Fibroblast of upper back skin (primary cell): ENCODE data around the gene OR10R2.
"Not testable (repeated sequence)": the region's sequence is repeated elsewhere in the genome, so short reads cannot be mapped to it uniquely, and the experiment has no call there.

Source experiments
- DNase-seq: peaks from one replicate; pipeline ENCODE4 v3.0.0-alpha.2; 2013

Gene OR10R2, protein sequence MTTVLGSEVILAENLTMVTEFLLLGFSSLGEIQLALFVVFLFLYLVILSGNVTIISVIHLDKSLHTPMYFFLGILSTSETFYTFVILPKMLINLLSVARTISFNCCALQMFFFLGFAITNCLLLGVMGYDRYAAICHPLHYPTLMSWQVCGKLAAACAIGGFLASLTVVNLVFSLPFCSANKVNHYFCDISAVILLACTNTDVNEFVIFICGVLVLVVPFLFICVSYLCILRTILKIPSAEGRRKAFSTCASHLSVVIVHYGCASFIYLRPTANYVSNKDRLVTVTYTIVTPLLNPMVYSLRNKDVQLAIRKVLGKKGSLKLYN

DNA sequence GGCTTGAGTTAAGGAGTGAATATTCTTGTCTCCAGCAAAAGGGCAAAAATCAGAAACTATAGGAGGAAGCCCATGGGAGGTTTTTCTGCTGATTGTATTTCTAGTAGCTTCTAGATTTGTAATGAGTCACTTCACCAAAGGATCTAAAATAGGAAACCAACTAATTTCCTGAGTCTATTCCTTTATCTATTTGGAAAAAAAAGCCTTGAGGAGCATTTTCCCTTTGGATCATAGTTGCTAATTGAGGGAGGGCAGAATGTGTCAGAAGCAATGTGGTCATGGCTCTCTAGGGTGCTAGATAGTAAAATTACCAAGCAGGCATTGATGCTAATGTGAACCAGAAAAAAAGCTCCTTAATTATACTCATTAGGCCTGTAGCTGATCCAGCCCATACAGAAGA, at the start of gene OR10R2:
Gene OR10R2 (plus strand): TSS at position 301 of the 400 bp plus-strand sequence. CDS start 106 bp downstream, outside the sequence.
- no peak for DNase-seq

DNA sequence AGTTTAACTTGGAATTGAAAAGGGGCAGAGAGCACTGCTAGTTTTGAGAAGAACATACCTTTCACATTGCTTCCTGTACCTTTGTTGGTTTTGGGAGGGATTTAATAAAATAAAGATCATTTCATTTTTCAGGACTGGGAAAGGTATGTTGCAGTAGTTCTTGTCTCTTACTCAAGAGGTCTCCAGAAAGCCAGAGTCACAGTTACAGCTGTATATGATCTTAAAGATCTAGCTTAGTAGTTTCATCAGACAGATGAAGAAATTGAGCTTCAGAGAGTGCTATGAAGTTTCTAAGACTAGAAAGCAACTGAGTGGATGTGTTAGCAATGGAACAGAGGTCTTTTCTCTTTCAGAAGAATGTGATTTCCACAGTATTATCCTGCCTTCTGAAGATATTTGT, 47.0 kb upstream of the OR10R2 start:
- DNase-seq, result no peak

DNA sequence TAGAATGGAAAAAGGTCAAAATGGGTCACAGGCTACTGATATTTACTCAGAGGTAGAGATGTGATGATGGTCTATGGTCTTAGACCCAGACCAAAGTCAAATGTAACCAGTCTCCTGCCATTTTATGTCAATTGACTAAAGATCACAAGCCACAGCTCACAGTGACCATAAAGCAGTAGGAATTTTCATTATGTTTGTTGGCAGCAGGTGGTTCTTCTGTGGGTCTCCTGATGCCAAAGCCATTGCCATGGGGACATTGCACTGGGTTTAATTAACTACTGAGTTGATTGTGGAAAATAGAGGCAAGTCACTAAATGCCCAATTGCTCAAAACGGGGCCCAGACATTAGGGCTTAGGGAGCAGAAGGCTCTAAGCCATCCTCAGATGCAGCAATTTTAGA, 45.9 kb upstream of the OR10R2 start, which contains the start of gene OR10K2:
Gene OR10K2 (minus strand): TSS at position 101 of the 400 bp plus-strand sequence. CDS start 5,371 bp downstream, outside the sequence.
- DNase-seq, result no peak

DNA sequence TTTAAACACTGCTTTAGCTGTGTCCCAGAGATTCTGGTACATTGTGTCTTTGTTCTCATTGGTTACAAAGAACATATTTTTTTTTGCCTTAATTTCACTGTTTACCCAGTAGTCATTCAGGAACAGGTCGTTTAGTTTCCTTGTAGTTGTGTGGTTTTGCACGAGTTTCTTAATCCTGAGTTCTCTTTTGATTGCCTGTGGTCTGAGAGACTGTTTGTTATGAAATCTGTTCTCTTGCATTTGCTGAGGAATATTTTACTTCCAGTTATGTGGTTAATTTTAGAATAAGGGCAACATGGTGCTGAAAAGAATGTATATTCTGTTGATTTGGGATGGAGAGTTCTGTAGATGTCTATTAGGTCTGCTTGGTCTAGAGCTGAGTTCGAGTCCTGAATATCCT, 41.9 kb upstream of the OR10R2 start:
- not testable (repeated sequence) for DNase-seq

DNA sequence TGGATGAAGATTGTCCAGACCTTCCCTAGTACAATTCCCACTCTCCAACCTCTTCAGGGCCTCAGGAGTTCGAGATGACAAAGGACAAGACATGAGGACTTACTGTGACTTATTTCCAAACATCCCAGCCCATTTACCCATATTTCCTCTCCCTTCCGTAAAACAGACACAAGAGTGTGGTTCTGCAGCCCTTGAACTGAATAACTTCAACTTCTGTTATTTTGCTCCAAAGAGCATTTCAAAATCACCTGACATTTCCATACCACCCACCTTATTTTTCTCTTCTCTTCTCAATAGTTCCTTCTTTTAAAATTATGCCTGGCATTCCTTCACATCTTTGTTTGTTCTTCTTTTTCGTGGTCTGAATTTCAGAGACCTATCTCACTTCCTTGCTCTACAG, 37.3 kb upstream of the OR10R2 start:
- DNase-seq, result no peak

DNA sequence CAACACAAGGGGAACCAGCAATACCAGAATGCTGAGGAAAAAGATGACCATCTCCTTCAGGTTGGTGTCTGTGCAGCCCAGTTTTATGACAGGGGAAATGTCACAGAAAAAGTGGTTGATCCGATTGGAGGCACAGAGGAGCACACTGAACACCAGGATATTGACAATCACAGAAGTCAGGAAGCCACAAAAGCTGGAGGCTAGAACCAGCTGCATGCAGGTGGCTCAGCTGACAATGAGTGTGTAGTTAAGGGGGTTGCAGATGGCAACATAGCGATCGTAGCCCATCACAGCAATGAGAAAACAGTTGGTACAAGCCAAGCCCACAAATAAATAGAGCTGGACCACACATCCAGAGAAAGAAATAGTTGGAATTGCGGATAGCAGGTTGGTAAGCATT, 26.6 kb upstream of the OR10R2 start:
- no peak for DNase-seq

DNA sequence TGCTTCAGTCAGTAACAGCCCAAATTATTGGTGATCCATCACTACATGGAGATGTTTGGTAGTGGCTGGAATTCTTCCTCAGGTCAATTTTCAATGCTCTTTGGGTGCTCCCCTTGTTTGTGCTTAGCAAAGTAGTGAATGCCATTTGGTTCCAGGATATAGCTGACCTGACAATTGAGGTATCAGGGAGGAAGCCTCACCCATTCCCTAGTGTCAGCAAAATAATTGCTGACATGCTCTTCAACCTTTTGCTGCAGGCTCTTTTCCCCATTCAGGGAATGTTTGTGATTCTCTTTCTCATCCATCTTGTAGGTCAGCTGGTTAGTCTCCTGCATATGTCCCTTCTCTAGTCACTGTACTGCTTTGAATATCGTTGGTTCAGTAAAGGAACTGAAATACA, 17.5 kb upstream of the OR10R2 start:
- DNase-seq, result no peak

DNA sequence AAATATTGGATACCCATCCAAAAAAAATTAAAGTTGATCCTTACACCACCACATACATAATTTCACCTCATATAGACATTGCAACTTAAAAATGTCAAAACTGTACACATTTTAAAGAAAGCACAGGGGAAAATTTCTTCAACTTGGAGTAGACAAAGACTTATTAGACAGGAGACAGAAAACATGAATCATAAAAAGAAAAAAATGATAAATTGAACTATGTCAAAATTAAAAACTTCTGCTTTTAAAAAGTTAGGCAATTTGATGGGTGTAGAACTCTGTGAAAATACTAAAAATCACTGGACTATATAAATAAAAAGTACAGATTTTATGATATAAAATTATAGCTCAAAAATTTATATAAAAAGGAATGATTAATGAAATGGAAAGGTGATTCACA, 14.8 kb upstream of the OR10R2 start:
- no peak for DNase-seq

DNA sequence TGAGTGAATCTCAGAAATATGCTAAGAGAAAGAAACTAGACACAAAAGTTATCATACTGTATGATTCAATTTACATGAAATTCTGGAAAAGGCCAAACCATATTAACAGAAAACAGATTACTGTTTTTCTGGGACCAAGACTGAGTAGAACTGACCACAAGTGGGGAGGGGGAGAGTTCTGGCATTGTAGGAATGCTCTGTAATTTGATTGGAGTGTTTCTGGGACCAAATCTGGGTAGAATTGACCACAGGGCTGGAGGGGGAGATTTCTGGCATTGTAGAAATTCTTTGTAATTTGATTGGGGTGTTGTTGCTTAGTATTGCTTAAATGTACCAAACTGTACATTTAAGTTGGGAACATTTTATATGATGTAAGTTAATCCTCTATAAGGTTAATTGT, 13.8 kb upstream of the OR10R2 start:
- DNase-seq, result peak; percentile 1

DNA sequence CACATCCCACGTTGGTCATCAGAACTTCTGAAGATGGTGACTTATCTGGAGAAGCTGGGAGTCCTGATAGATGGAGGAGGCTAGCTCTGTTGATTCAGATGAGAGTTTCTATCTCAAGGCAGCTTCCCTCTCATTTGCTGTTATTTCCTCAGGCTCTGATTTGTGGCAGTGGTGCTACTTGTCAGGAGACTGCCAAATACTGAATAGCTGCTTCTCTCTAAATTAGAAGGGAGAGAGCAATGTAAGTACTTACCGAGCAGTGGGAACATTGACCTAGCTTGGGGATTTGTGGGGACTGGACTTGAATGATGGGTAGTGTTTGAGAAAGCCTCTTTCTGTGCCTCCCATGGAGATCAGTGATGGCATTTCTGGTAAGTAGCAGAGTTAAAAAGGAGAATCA, 10.5 kb upstream of the OR10R2 start, which contains the start of gene OR10K1:
Gene OR10K1 (plus strand): TSS at position 301 of the 400 bp plus-strand sequence. CDS start 3,728 bp downstream, outside the sequence.
- no peak for DNase-seq

DNA sequence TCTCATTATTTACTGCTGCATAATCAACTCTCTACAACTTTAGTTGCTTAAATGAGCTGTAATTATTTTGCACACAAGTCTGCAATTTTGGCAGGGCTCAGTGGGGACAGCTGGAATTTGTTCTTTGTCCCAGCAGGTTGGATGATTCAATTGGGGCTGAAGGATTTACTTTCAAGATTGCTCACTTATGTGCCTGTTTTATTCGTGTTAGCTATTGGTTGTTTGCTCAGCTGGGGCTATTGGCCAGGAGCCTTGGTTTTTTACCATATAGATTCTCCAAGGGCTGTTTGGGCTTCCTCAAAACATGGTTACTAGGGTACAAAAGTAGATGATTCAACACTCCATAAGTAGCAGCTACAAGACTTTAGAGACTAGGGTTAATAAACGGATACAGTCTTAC, 13.4 kb downstream of the OR10R2 start:
- DNase-seq, result no peak

DNA sequence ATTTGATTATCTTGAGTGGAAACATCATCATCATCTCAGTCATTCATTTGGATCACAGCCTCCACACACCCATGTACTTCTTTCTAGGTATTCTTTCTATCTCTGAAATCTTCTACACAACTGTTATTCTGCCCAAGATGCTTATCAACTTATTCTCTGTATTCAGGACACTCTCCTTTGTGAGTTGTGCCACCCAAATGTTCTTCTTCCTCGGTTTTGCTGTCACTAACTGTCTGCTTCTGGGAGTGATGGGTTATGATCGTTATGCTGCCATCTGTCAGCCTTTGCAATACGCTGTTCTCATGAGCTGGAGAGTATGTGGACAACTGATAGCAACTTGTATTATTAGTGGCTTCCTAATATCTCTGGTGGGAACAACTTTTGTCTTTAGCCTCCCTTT, 19.3 kb downstream of the OR10R2 start:
- no peak for DNase-seq

DNA sequence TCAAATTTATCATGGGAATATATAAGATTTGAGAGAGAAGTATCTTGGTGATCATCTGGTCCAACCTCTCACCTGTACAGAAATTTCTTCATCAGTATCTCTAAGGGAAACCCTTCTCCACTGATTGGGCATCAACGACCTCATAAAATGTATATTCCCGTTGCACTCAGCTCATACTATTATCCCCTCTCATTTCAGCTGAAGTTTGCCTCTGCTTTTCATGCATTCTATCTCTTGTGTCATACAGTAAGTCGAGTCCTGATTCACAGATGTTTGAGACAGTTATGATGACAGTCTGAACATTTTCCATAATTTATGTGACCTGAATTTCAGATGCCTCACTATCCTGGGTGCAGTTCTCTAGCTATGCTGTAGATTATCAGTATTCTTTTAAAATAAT, 21.0 kb downstream of the OR10R2 start:
- no peak for DNase-seq

DNA sequence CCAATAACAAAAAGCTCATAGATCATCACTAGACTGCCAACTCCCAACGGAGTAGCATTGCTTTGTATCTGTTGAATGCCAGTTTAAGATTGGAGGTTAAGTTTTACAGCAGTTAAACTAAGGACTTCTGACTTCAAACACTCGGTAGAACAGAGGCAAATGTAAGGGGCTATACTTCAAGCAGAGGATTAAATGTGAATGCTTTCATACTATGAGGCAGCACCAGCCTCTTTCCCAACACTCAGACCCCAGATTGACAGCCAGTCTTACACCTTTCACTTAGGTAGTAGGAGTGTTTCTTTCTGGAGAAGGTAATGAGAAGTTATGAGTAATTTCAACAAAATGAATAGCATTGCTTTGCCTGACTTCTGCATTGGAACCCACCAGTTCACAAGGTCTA, 22.8 kb downstream of the OR10R2 start:
- no peak for DNase-seq

DNA sequence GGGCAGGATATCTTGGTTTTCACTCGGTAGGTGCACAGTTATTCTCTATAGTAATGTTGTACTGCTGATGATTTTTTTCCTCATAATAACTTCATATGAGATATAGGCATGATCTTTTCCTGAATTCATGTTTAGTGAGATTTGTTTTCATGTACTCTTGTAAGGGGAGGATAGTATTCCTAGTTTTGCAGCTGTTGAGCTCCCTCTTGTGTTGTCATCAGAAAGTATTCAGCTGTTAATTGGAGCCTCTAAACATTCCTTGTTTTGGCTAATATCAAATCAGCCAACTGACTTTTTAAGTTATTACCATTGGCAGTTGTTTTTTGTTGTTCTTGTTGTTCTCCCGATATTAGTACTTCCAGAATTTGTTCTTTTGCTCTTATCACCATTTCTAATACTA, 24.4 kb downstream of the OR10R2 start:
- no peak for DNase-seq

DNA sequence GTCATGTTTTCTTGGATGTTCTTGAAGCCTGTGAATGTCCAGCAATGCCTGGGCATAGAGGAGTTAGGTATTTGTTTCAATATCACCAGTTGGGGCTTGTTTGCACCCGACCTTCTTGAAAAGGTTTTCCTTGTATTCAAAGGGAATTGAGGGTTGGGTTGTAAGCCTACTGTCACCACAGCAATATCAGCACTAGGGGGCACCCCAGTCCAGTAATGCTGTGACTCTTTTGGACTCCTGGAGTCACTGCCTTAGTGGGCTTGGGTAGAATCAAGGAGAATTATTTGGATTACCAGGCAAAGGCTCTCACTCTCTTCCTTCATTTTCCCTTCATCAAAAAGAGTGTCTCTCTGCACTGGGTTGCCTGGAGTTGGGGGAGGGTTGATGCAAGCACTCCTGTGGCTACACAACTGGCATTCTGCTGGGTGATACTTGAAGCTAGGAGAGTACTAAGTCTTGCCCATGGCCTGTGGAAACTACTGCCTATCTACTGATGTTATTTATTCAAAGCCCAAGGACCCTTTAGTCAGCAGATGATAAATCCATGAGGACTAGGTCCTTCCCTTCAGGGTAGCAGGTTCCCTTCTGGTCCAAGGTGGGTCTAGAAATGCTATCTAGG, 34.5 kb downstream of the OR10R2 start:
- DNase-seq, result no peak

DNA sequence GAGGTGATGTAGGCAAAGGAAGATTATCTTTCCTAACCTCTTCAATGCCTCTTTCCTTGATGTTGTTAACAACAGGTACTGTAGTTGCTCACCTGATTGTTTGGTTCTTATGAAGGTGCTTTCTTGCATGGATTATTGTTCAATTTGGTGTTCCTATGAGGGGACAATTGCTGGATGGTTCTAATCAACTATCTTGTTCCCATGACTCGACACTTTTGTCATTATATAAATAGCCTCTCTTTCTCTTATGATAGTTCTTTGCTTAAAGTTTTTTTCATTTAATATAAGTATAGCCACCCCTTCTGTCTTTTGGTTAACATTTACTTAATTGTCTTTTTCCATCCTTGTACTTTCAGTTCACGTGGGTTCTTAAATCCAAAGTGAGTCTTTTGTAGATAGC, 35.5 kb downstream of the OR10R2 start:
- DNase-seq, result no peak

DNA sequence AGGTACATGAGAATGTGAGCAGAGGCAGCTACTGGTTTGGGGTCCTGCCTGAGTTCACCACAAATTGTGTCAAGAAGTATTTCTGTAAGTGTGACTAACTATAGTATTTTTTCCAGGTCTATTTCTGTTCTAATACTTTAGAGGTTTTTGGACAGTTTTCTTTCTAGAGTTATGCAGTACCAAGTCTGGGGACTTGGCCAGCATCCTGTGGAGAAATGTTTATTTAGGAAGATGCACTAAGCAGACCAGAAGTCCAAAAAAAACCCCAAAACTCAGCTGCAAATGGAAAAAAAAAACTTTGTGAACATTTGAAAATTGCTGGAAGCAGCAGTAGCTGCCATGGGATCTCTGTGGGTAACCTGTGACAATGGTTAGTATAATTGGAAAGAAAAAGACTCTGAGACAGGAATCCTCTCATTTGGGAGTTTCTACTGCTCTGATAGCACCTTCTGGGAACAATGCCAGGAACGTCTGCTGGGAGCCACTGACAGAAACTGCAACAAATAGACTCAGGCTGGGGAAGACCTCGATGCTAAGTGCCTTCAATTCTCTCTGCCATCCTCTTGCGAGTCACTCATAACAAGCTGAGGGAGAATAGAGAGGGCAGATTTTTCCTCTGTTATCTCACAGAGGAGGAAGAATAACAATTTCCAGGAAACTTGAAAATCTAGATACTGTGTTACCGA, 37.6 kb downstream of the OR10R2 start:
- DNase-seq, result no peak

DNA sequence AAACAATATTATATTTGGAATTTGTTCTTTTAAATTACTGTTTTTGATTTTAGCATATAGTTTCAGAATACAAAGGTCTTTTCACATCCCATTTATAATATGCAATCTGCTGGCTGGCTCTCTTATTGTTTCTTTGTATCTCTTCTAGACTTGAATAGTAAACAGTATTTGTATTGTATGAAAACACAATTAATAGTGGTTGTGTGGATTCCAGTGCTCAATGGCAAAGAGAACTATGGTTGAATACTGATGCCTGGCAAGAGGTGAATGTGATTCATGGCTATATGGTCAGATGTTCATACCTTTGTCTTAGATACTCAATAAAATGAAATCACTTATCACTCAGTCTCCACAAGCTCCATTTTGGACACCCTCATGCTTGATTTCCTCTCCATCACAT, 44.9 kb downstream of the OR10R2 start:
- DNase-seq, result no peak

DNA sequence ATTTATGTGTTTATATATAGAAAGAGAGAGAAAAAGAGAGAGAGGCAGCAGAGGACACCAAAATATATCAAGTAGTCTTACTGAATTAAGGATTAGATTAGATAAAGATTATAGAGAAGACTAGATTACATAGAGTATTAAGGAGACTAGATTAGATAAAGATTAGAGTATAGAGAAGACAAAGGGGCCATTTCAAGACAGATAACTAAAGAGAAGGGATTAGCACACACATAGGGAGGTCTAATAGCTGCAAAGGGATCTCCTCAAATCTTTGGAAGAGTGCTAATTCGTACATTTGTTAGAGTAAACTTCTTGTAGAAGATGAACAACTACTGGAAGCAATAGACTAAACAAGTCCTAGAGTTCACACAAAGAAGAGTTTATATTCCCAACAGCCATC, 48.0 kb downstream of the OR10R2 start:
- DNase-seq, result no peak

DNA sequence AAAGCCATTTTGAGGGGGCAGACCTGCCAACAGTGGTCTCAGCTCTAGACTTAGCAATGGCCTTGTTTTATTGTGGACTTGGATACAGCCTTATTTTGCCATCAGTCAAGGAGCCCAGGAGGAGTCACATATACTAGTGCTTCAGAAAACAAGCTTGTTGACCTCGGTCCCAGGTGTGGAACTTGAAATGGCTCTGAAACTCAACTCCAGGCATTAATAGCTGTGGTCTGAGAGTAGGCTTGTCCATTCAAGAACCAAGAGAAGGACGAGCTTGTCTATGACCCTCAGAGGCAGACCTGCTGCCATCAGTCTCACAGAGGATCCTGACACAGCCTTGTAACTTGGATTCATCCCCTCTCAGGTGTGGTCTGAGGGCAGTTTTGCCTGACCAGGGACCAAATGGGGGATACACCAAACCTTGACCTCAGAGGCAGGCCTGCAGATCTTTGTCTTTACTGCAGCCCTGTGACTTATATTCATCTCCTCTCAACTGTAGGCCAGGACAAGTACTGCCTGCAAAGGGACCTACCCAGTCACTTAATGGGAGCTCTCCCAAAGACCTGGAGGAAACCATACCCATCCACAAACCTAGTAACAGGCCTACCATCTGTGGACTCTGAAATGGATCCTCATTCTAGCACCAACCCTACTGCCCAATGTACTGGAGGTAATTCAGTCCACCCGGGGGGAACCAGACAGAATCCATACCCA, 49.1 kb downstream of the OR10R2 start:
- no peak for DNase-seq

DNA sequence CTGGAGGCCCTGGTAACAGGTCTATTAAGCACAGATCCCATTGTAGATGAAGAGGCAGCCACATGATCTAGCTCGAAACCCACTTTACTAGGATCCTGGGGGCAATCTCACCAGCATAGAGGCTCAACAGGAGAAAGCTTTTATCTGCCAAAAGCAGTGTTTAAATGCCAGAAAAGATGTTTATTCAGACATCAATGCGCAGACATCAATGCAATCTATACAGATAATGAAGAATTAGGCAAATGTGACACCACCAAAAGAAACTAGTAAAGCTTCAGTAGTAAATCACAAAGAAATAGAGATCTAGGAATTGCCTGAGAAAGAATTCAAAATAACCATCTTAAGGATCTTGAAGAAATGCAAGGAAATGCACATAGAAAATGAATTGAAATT, 49.6 kb downstream of the OR10R2 start:
- no peak for DNase-seq

DNA sequence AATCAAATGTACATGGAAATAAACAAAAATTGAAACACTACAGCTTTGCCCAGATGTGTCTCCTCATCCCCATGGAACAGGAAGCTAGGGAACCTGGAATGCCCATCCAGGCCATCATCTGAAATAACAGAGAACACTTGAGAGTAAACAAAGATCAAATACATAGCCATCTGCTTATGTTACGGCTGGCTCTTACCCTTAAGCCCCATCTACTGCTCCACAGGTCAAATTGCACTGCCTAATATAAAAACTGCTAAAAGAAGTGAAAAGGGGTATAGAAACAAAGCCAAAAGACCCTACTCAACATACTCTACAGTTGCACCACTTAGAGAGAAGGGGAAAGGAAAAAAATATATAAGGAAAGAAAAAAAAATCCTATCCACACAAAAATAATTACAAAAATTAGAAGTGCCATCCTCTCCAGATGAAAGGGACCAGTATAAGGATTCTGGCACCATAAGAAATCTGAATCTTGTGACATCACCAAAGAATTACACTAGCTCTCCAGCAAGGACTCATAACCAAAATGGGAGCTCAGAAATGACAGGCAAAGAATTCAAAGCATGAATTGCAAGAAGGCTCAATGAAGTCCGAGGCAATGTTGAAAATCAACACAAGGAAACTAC, 55.3 kb downstream of the OR10R2 start:
- DNase-seq, result no peak
